Lung (tissue), 12 donors: ENCODE measurements around the gene ZBTB46. TPM values are rescaled to one million over a fixed set of nuclear protein-coding genes. Genes with fewer than 3 reads are reported as not detected.

Experiments used
- ATAC-seq: fragments of 200-7000 bp; cut with Tn5 transposase; one replicate; pipeline ENCODE4 v1.9.1; 2020; ENCODE audit warnings: moderate number of reproducible peaks; ENCODE audit not compliant: insufficient read depth, low FRiP score
- DNase-seq, 3 donors: peaks; one replicate each; pipeline ENCODE4 v3.0.0-alpha.2; 2013 to 2017
- H3K27ac ChIP-seq, 2 donors: one replicate each; pipeline ENCODE4 v1.5.1; 2013; ENCODE audit warnings: mild to moderate bottlenecking in 2 of 2, moderate library complexity in 2 of 2, control low read depth in 1 of 2, inconsistent platforms in 1 of 2, low read depth in 1 of 2, low read length in 1 of 2
- H3K27me3 ChIP-seq, 3 donors: one replicate each; pipeline ENCODE4 v1.5.1; 2013; ENCODE audit warnings: low read length in 2 of 3; ENCODE audit not compliant: control insufficient read depth in 3 of 3, insufficient read depth in 3 of 3
- H3K36me3 ChIP-seq, 4 donors: one replicate each; pipeline ENCODE4 v1.5.1; 2013; ENCODE audit warnings: low read length in 4 of 4, mild to moderate bottlenecking in 1 of 4, moderate library complexity in 1 of 4; ENCODE audit not compliant: control insufficient read depth in 4 of 4, insufficient read depth in 4 of 4
- H3K4me1 ChIP-seq, 5 donors: one replicate each; pipeline ENCODE4 v1.5.1; 2013; ENCODE audit warnings: low read length in 5 of 5, mild to moderate bottlenecking in 2 of 5, moderate library complexity in 1 of 5; ENCODE audit not compliant: control insufficient read depth in 5 of 5, insufficient read depth in 5 of 5
- H3K4me3 ChIP-seq: one replicate; pipeline ENCODE4 v1.5.1; 2013; ENCODE audit warnings: mild to moderate bottlenecking, control low read depth, moderate library complexity
- H3K9ac ChIP-seq, 2 donors: one replicate each; pipeline ENCODE4 v1.5.1; 2013; ENCODE audit warnings: low read length in 2 of 2, control low read depth in 1 of 2; ENCODE audit not compliant: insufficient read depth in 1 of 2
- H3K9me3 ChIP-seq, 4 donors: one replicate each; pipeline ENCODE4 v1.5.1; 2013; ENCODE audit warnings: low read length in 3 of 4, mild to moderate bottlenecking in 1 of 4, moderate library complexity in 1 of 4; ENCODE audit not compliant: control insufficient read depth in 4 of 4, insufficient read depth in 3 of 4
- CTCF ChIP-seq: IDR thresholded peaks from 2 replicates; pipeline ENCODE4 v1.5.1; 2012; ENCODE audit warnings: mild to moderate bottlenecking; ENCODE audit errors: control extremely low read depth, extremely low read depth
- WGBS, 2 donors: extraction: QIAGEN DNeasy Blood & Tissue Kit; methylation state at CpG; one replicate each; pipeline ENCODE4 v1.1.7; 2013; 5-methylcytosine and 5-hydroxymethylcytosine counted together
- polyA plus RNA-seq, 2 donors: library from polyadenylated mRNA; stranded (reverse); fragments of 200-250 nt; gene quantifications; one replicate each; pipeline ENCODE4 v1.2.1, GENCODE V29; 2013
- total RNA-seq, 2 donors: library from RNA; depleted of rRNA in 1 of 2; stranded (reverse); fragments of >200 nt in 1 of 2; gene quantifications; one replicate each; pipeline ENCODE4 v1.2.1, GENCODE V29; 2014 to 2021
- donor health status: control.
- donor health status: control.
- donor health status: Bipolar disorder and iron deficiency.
- donor health status: healthy.
- donor health status: DM: yes; HTN: yes; CAD: no.

The ZBTB46 gene
- total and polyA plus RNA-seq, 4 donors, result 3.4 to 15.3 (median 7.6) TPM

GRCh38 chr20:63810730-63811490 lies 20.2 kb downstream of the ZBTB46 start:
- H3K27me3 ChIP-seq, result no peaks in the 10 kb centered on the region
- TF ChIP-seq CTCF, result no peak
- DNase-seq (no peak), ATAC-seq (no peak)
- no peak overlapping the region for H3K27ac ChIP-seq
- peaks cover 0 to 10% (median 0%) of the 10 kb centered on the region in 5 donors for H3K4me1 ChIP-seq
- no peak overlapping the region for H3K4me3 ChIP-seq
- 79 to 81% methylated on average over 25 of the region's 25 CpGs for WGBS, 2 donors
- no peaks in the 10 kb centered on the region for H3K9me3 ChIP-seq
- peaks cover 0 to 5% (median 0%) of the 10 kb centered on the region in 4 donors for H3K36me3 ChIP-seq
- H3K9ac ChIP-seq, result no peak overlapping the region

- Histone ChIP-seq H3K9ac (no peak overlapping the region), H3K36me3 (peaks cover 0 to 2% (median 0%) of the 10 kb centered on the region in 4 donors), H3K4me3 (no peak overlapping the region), H3K27ac (no peak overlapping the region), H3K9me3 (no peaks in the 10 kb centered on the region), H3K27me3 (no peaks in the 10 kb centered on the region), H3K4me1 (no peaks in the 10 kb centered on the region)
- DNase-seq (no peak), ATAC-seq (no peak)
- 96% methylated on average over 9 of the region's 9 CpGs for WGBS, 2 donors
- TF ChIP-seq CTCF, result no peak
Observed at GRCh38 chr20:63809856-63810255, 21.2 kb downstream of the ZBTB46 start.

GRCh38 chr20:63808964-63809674 lies 21.9 kb downstream of the ZBTB46 start:
- Histone ChIP-seq H3K27me3 (no peaks in the 10 kb centered on the region), H3K27ac (no peak overlapping the region), H3K9me3 (no peaks in the 10 kb centered on the region), H3K9ac (no peak overlapping the region), H3K4me3 (no peak overlapping the region), H3K36me3 (peaks cover 0 to 2% (median under 1%) of the 10 kb centered on the region in 4 donors), H3K4me1 (no peaks in the 10 kb centered on the region)
- DNase-seq, result no peak
- ATAC-seq, result no peak
- no peak for TF ChIP-seq CTCF
- WGBS, 2 donors, result 93 to 96% methylated on average over 29 to 31 of the region's 31 CpGs
